ENCODE results near the gene MAPK7.

The MAPK7 gene

DNA sequence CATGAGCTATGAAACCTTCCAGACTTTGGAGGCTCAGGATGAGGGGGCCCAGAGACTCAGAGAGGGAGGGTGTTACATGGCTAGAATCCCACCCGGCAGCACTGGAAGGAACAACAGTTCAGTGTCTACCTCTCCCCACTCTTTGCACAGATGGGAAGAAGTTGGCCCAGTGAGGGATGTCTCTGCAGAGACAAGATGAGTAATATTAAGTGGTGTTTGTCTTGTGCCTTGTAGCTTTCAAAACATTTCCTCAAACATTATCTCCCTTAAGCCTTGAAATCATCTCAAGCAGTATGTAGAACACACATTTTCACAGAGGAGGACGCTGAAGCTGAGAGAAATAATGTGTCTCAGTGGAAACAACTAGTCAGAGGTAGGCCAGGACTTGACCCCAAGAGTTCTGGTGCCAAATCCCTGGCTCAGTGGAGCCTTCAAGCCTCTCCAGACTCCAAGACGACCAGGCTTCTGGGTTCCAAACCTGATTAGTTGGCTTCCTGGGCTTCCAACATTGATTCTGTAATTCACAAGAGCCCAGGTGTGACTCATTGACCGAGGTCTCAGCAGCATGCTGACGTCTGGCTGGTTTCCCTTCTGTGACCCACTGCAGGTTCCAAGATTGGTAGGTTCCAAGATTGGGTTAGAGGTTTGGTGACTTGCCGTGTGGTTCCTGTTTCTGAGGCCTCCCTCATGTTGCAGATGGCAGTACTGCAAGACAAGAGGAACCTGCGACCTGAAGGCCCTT lies 40.1 kb downstream of the MAPK7 start:
- peak; percentile 57 for DNase-seq (ENCODE audit: low spot score)

DNA sequence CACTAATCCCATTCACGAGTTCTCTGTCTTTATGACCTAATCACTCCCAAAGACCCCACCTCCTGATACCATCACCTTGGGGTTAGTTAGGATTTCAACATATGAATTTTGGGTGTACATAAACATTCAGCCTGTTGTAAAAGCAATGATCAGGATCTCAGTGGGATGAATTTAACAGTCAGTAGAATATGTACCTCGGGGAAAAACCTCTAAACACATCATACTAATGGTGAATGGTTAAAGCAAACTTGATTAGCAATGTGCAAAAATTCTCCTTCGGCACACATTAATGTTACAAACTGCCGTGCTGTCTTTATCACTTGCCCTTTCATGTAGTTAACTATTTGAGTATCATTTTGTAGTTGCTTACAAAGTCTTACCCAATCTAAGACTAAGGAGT lies 42.9 kb downstream of the MAPK7 start:
- DNase-seq (ENCODE audit: low spot score), result no peak

DNA sequence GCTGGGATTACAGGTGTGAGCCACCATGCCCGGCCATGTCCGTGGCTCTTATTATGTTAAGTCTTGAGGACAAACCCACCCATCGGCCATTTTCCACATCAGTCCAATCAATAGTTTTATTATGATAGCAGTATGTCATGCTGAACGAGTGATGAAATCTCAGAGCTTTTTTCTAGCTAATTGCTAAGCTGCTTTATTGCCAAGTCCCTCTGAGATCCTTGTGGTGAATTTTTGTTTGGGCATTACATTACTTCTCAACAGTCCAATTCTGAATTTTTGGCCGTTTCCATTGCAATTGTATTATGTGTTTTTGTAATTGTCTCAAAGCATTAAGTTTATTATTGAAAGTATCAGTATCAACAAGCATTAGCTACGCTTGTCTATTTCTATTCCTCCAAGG lies 43.6 kb downstream of the MAPK7 start:
- no peak for DNase-seq (ENCODE audit: low spot score)

DNA sequence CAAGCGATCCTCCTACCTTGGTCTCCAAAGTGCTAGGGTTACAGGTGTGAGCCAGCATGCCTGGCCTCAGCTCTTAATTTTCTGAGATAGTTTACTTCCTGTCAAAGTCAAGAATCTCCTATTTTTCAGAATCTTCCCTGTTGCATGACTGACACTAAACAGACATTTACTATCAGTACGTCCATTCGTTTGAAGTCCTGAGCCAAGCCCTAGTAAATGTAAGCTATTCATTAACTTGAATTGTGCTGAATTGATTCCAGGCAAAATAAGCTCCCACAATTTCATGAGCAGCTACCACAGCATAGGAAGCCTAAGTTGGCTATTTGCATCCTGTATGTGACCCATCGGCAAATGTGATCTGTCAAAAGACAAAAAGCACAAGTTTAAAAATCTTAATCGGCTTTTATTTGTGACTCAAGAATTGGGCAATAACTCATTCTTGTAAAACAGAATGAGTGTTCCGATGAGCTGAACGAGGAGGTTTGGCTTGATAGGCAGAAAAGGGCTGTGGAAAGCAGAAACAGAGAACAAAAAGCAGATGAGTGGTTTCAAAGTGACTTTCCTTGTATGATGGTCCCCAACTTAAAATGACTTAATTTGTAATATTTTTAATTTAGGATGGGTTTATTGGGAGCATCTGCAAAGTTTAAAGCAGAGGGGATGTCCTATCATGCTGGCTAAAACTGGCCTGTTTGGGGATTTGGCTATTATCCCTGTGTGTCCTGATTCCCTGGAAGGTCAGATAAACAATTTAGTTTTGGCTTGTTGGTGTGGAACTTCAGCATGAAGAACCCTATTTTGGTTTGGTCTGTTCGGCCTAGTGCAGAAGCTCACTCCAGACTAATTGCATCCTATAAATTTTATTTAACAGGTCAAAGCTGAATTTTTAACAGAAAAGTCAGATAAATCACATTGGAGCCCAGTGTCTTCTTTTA lies 46.9 kb downstream of the MAPK7 start:
- peak; percentile 17 for DNase-seq (ENCODE audit: low spot score)

DNA sequence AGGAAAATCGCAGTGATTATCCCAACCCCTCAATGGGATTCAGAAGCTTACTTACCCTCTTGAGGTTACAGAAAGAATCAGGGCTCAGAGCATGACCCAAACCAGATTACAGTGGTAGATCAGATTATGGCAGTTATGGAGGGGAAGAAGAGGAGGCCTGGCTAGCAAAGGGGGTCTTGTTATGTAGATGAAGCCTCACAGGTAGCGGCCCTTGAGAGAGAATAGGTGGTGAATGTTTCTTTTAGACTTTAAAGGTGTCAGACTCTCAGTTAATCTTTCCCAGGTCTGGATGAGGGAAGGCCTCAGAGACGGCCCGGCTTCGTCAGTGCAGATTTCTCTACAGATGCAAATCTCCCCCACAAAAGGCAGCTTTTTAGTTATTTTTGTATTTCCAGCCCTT lies 48.3 kb downstream of the MAPK7 start:
- no peak for DNase-seq (ENCODE audit: low spot score)

DNA sequence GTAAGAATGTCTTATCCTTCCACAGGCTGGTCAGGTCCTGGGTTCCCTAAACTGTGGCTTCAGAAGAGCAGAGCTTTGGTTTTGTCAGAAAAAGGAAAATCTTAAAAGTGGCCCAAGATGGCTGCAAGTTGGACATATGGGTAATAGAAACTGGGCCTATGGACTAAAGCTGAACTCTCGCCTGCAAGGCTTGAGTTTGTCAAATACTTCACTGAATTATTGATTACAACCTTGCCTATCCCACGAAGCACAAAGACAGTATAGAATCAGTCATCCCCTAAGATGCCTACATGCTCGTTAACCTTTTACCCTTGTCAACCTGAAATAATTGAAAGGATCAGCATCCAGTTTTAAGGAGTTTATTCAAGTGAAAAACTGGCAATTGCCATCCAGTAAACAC lies 53.4 kb downstream of the MAPK7 start:
- no peak for DNase-seq (ENCODE audit: low spot score)

Measured in kidney tubule cell (primary cell).